GM13977 (cell line): ENCODE data around the gene RHOXF1.
"Not testable (repeated sequence)": the region's sequence is repeated elsewhere in the genome, so short reads cannot be mapped to it uniquely, and the experiment has no call there.

Experiments used
- DNase-seq: peaks from one replicate; pipeline ENCODE4 v3.0.0; 2012; ENCODE audit warnings: low spot score
- in situ Hi-C: fragments of 300-500 bp; cut with MboI; formaldehyde crosslinking; loops from one replicate; pipeline ENCODE4 v1.12.0; 2022; ENCODE audit warnings: low sequenced_read_pairs, low pct_unique_long_range_greater_than_20kb, mixed read lengths, inconsistent platforms; ENCODE audit not compliant: unreplicated experiment
- TF ChIP-seq, protein P1 (sequence below): IDR thresholded peaks from 2 replicates; pipeline ENCODE4 v1.5.1; 2012; ENCODE audit warnings: mild to moderate bottlenecking, control low read depth; ENCODE audit not compliant: insufficient read depth; ENCODE audit errors: extremely low read depth, missing control alignments

RHOXF1 gene

DNA sequence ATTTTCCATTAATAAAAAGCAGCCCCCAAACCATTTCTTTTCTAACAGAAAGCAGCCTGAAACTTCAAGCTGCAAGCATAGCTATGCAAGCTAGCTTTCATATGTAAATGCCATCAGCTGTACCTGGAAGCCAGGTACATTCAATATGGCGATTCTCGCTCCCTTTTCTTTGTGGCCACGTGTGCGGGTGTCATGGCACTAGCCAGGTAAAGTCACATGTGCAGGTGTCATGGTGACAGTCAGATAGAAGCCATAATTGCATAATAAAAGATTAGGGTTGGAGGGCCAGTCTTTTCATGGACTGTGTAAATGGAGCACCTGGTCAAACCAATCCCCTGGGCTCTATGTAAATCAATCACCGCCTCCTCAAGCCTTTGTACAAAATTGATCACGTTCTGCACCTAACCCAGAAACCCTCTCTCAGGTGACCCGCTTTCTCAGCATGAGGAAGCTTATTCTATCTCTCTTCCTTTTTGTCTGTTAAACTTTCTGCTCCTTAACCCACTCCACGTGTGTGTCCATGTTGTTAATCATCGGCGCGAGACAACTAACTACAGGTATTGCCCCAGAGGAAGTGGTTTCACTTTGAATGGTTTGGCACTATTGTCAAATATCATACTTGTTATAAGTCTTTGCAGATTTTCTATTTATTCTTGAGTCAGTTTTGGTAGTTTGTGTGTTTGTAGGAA lies 24.7 kb upstream of the RHOXF1 start:
- TF ChIP-seq, protein P1, sequence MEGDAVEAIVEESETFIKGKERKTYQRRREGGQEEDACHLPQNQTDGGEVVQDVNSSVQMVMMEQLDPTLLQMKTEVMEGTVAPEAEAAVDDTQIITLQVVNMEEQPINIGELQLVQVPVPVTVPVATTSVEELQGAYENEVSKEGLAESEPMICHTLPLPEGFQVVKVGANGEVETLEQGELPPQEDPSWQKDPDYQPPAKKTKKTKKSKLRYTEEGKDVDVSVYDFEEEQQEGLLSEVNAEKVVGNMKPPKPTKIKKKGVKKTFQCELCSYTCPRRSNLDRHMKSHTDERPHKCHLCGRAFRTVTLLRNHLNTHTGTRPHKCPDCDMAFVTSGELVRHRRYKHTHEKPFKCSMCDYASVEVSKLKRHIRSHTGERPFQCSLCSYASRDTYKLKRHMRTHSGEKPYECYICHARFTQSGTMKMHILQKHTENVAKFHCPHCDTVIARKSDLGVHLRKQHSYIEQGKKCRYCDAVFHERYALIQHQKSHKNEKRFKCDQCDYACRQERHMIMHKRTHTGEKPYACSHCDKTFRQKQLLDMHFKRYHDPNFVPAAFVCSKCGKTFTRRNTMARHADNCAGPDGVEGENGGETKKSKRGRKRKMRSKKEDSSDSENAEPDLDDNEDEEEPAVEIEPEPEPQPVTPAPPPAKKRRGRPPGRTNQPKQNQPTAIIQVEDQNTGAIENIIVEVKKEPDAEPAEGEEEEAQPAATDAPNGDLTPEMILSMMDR, result no peak
- in situ Hi-C loops, result loop anchor here (25.0 kb wide), 1 partner anchor 128 kb away; no protein-coding TSS in a partner anchor
- no peak for DNase-seq

GRCh38 chrX:120137439-120137838 lies 21.7 kb upstream of the RHOXF1 start:
- no peak for DNase-seq
- in situ Hi-C loops, result loop anchor here (25.0 kb wide), 1 partner anchor 125 kb away; no protein-coding TSS in a partner anchor
- TF ChIP-seq, protein P1, result no peak

DNA sequence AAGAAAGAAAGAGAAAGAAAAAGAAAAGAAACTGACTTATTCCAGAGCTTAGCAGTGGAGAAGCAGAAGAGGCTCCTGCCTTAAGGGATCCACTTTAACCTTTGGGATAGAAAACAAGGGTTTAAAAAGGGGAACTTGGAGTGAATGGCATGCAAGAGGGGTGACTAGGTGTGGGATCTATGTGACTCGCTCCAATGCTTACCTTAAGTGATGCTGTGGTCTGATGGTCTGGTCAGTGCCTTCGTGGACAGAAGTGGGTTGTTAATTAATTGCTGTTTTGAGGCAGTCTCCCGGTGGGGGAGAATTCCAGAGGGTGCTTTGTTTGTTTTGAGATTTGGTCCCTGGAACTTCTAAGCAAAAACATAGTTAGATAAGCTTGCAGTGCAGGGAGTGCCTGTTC lies 21.1 kb upstream of the RHOXF1 start:
- in situ Hi-C loops, result loop anchor here (25.0 kb wide), 1 partner anchor 125 kb away; no protein-coding TSS in a partner anchor
- TF ChIP-seq, protein P1, result no peak
- DNase-seq, result no peak

DNA sequence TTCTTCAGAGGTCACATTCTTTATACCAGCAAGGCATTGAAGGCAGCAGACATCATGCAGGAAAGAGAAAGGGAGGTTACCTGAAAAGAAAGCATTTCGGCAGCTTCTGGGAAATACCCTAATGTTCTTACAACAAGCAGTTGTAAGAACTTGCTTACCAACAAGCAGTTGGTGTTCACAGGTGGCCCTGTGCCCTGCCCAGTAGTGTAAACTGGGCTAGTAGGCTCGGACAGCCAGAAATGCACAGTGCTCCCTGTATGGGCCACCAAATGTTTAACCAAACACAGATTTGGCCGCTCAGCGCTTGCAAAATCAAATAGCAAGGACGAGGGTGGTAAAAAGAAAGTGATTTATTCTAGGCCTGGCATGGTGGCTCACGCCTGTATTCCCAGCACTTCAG lies 20.4 kb upstream of the RHOXF1 start:
- in situ Hi-C loops, result loop anchor here (25.0 kb wide), 1 partner anchor 124 kb away; no protein-coding TSS in a partner anchor
- TF ChIP-seq, protein P1, result no peak
- DNase-seq, result no peak

DNA sequence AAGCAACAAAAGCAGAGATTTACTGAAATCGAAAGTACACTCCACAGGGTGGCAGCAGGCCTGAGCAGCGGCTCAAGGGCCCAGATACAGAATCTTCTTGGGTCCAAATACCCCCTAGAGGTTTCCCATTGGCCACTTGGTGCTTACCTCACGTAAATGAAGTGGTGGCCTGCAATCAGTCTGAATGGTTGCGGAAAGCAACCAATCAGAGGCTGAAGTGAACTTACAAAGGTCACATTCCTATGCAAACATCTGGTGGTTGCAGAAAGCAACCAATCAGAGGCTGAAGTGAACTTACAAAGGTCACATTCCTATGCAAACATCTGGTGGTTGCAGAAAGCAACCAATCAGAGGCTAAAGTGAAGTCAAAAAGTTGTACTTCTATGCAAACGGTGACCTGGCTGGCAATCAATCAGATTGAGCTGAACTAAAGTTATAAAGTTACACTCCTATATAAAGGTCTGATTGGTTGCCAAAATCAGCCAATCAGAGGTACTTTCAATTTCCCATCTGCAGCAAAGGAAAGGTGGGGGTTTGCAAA lies 12.7 kb upstream of the RHOXF1 start:
- not testable (repeated sequence) for DNase-seq
- in situ Hi-C loops, result loop anchor here (25.0 kb wide), 1 partner anchor 116 kb away; no protein-coding TSS in a partner anchor

- DNase-seq, result no peak
- in situ Hi-C loops, result loop anchor here (25.0 kb wide), 1 partner anchor 113 kb away; no protein-coding TSS in a partner anchor
- TF ChIP-seq, protein P1, result no peak
Measured at GRCh38 chrX:120125444-120125843, 9.7 kb upstream of the RHOXF1 start.

GRCh38 chrX:120120223-120120622 lies 4.5 kb upstream of the RHOXF1 start:
- TF ChIP-seq, protein P1, result no peak
- in situ Hi-C loops, result loop anchor here (25.0 kb wide), 1 partner anchor 117 kb away; no protein-coding TSS in a partner anchor
- no peak for DNase-seq
